ENCODE results near the gene RAE1.

- TF ChIP-seq EZH2 (IDR thresholded peaks at IDR 0.05) (no peak), POLR2AphosphoS5 (IDR thresholded peaks at IDR 0.05; ENCODE audit: borderline replicate concordance, low read depth, low read length) (no peak; the same call in 1 of the 2 replicates), FOXP2 (optimal IDR thresholded peaks at IDR 0.05; ENCODE audit: control extremely low read depth, extremely low read length, insufficient read depth) (no peak)
Observed at GRCh38 chr20:57410398-57410920, 59.4 kb downstream of the RAE1 start.
